Loucy (cell line): ENCODE measurements around the gene PLPP6.

Experiments used
- H2AFZ ChIP-seq: fragments of 200-600 bp; sonication (generic); 2 replicates; pipeline ENCODE4 v1.6.0; 2016; ENCODE audit warnings: antibody characterized with exemption, mild to moderate bottlenecking, low read length, moderate library complexity
- H3F3A ChIP-seq: fragments of 200-600 bp; 2 replicates; pipeline ENCODE4 v1.6.0; 2016; ENCODE audit warnings: antibody characterized with exemption, low read depth, mild to moderate bottlenecking
- H3K27me3 ChIP-seq: fragments of 200-600 bp; sonication (generic); 2 replicates; pipeline ENCODE4 v1.6.1; 2014; ENCODE audit warnings: low read length, mild to moderate bottlenecking; ENCODE audit not compliant: insufficient read depth, poor library complexity, severe bottlenecking
- H3K36me3 ChIP-seq: fragments of 200-600 bp; sonication (generic); 2 replicates; pipeline ENCODE4 v1.6.1; 2016; ENCODE audit warnings: low read length; ENCODE audit not compliant: insufficient read depth
- H3K4me1 ChIP-seq: fragments of 200-600 bp; sonication (generic); 2 replicates; pipeline ENCODE4 v1.5.1; 2014; ENCODE audit warnings: low read length, mild to moderate bottlenecking; ENCODE audit not compliant: insufficient read depth, poor library complexity, severe bottlenecking
- H3K4me2 ChIP-seq: fragments of 200-600 bp; sonication (generic); 2 replicates; pipeline ENCODE4 v1.6.0; 2014; ENCODE audit warnings: antibody characterized with exemption, low read length, low read depth, mild to moderate bottlenecking; ENCODE audit not compliant: poor library complexity, severe bottlenecking
- H3K4me3 ChIP-seq: fragments of 200-600 bp; sonication (generic); 2 replicates; pipeline ENCODE4 v1.5.1; 2014; ENCODE audit warnings: low read length, mild to moderate bottlenecking, mixed read lengths; ENCODE audit not compliant: poor library complexity, severe bottlenecking
- H3K79me2 ChIP-seq: fragments of 200-600 bp; sonication (generic); 2 replicates; pipeline ENCODE4 v1.6.1; 2014; ENCODE audit warnings: low read length; ENCODE audit not compliant: insufficient read depth
- H3K9ac ChIP-seq: fragments of 200-600 bp; sonication (generic); 2 replicates; pipeline ENCODE4 v1.6.0; 2014; ENCODE audit warnings: mild to moderate bottlenecking, low read depth, low read length, moderate library complexity; ENCODE audit not compliant: poor library complexity, severe bottlenecking
- H3K9me2 ChIP-seq: fragments of 200-600 bp; sonication (generic); replicated peaks from 2 replicates; pipeline ENCODE4 v1.6.1; 2016; ENCODE audit warnings: low read depth, low read length, mixed read lengths
- H3K9me3 ChIP-seq: fragments of 200-600 bp; sonication (generic); 2 replicates; pipeline ENCODE4 v1.6.1; 2014; ENCODE audit warnings: mild to moderate bottlenecking, antibody characterized with exemption, low read length, low read depth; ENCODE audit not compliant: insufficient read depth
- H4K20me1 ChIP-seq: fragments of 200-600 bp; sonication (generic); 2 replicates; pipeline ENCODE4 v1.6.0; 2014; ENCODE audit warnings: antibody characterized with exemption, low read length, mild to moderate bottlenecking; ENCODE audit not compliant: insufficient read depth, poor library complexity, severe bottlenecking
- EZH2phosphoT487 ChIP-seq: fragments of 200-600 bp; IDR thresholded peaks from 2 replicates; pipeline ENCODE4 v1.6.1; 2018; ENCODE audit warnings: antibody characterized with exemption, mild to moderate bottlenecking, moderate library complexity, borderline replicate concordance
- TF ChIP-seq, protein P1 (sequence below): fragments of 200-600 bp; sonication (generic); conservative IDR thresholded peaks from 2 replicates; pipeline ENCODE4 v1.5.1; 2014; ENCODE audit warnings: mild to moderate bottlenecking, antibody characterized with exemption, low read length

Gene PLPP6

DNA sequence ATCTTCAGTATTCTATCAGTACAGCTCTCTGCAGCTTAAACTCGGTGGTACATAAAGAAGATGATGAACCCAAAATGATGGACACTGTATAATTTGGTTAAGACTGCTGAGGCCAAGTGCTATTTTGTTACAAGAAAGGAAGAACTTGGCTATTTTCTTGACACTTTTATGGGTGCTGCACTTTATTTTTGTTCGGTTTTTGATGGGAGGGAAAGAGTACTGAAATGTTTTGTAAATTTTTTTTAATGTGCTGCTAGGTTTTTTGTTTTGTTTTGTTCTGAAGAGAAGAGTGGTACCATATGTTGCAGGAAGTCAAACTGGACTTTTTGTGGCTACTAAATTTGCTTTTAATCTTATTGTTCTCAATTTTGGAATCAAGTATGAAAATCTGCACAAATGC lies 43.9 kb downstream of the PLPP6 start:
- no peak overlapping the region for H3K9ac ChIP-seq
- H3K4me2 ChIP-seq = no peak overlapping the region
- H4K20me1 ChIP-seq = no peaks in the 10 kb centered on the region
- peaks cover 4% of the 10 kb centered on the region for H3K4me1 ChIP-seq
- TF ChIP-seq, protein P1, sequence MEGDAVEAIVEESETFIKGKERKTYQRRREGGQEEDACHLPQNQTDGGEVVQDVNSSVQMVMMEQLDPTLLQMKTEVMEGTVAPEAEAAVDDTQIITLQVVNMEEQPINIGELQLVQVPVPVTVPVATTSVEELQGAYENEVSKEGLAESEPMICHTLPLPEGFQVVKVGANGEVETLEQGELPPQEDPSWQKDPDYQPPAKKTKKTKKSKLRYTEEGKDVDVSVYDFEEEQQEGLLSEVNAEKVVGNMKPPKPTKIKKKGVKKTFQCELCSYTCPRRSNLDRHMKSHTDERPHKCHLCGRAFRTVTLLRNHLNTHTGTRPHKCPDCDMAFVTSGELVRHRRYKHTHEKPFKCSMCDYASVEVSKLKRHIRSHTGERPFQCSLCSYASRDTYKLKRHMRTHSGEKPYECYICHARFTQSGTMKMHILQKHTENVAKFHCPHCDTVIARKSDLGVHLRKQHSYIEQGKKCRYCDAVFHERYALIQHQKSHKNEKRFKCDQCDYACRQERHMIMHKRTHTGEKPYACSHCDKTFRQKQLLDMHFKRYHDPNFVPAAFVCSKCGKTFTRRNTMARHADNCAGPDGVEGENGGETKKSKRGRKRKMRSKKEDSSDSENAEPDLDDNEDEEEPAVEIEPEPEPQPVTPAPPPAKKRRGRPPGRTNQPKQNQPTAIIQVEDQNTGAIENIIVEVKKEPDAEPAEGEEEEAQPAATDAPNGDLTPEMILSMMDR = no peak
- TF ChIP-seq EZH2phosphoT487 = no peak
- H3K27me3 ChIP-seq = no peaks in the 10 kb centered on the region
- H3F3A ChIP-seq = no peaks in the 10 kb centered on the region
- no peak overlapping the region for H3K4me3 ChIP-seq
- H2AFZ ChIP-seq = no peak overlapping the region
- H3K9me2 ChIP-seq = no peaks in the 10 kb centered on the region
- H3K36me3 ChIP-seq = peaks cover 61% of the 10 kb centered on the region
- no peaks in the 10 kb centered on the region for H3K79me2 ChIP-seq
- H3K9me3 ChIP-seq = no peaks in the 10 kb centered on the region

DNA sequence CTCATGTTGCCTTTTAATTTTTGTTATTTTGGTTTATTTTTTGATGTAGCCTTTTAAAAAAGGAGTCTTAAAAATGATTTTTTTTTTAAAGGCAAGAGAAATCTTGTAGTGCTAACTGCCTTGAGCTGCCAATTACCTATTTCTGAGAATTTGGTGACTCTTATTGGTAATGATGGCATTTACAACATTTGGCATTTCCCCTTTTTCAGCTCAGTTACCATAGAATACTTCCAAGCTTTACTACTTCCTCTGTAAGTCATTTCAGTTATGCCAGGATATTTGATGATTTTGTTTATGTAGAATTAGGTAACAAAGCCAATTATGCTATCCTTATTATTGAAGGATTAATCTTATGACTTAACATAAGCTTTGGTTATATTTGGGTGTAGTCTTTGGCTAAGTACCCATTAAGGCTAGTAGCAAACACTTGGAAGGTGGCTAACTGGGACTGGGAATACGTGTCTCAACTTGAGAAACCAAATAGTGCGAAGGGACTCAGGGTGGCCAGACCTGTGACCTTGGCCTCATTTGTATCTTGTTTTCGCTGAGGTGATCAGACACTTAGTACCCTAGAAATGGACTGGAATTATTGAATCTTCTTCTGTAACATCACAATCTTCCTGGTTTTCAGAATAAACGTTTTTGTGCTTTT lies 45.0 kb downstream of the PLPP6 start:
- Histone ChIP-seq H3F3A (no peaks in the 10 kb centered on the region), H4K20me1 (no peaks in the 10 kb centered on the region), H3K9me3 (no peaks in the 10 kb centered on the region), H3K36me3 (peaks cover 68% of the 10 kb centered on the region), H3K9me2 (no peaks in the 10 kb centered on the region), H3K9ac (no peak overlapping the region), H3K4me1 (no peaks in the 10 kb centered on the region), H3K79me2 (no peaks in the 10 kb centered on the region), H3K27me3 (no peaks in the 10 kb centered on the region), H3K4me3 (no peak overlapping the region), H2AFZ (no peak overlapping the region), H3K4me2 (no peak overlapping the region)
- no peak for TF ChIP-seq EZH2phosphoT487
- TF ChIP-seq, protein P1 = no peak

DNA sequence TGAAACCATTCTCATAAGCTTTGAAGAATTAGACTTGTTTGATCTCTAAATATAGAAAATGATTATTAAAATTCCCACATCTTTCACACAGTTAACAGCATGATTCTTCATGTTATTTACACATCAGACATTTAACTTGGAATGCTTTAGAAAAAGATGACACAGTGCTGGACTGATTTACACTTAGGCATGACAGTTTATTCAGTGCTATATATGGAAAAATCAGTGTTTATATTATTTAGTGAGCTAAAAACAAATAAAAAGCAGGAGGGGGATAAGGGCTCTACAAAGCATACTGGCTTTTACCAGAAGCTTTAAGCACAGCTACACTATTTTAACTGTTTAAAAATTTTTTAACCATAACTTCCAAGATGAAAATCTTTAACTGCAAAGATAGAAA lies 47.3 kb downstream of the PLPP6 start:
- no peaks in the 10 kb centered on the region for H3K4me1 ChIP-seq
- H3K9me3 ChIP-seq = no peaks in the 10 kb centered on the region
- H3K36me3 ChIP-seq = peaks cover 64% of the 10 kb centered on the region

More for the DNA sequence above, 47.3 kb downstream of the PLPP6 start:
- Histone ChIP-seq H3K9me2 (no peaks in the 10 kb centered on the region), H3F3A (no peaks in the 10 kb centered on the region), H3K9ac (no peak overlapping the region), H2AFZ (no peak overlapping the region), H3K4me2 (no peak overlapping the region), H4K20me1 (no peaks in the 10 kb centered on the region), H3K4me3 (no peak overlapping the region), H3K79me2 (no peaks in the 10 kb centered on the region), H3K27me3 (no peaks in the 10 kb centered on the region)
- no peak for TF ChIP-seq EZH2phosphoT487
- TF ChIP-seq, protein P1 = no peak
